ENCODE measurements around the gene CATSPERZ.

- TF ChIP-seq POLR2AphosphoS5 (IDR thresholded peaks at IDR 0.05) (no peak), REST (IDR thresholded peaks at IDR 0.05; ENCODE audit: borderline replicate concordance) (no peak), CTCF (IDR thresholded peaks at IDR 0.05; ENCODE audit: poor library complexity, severe bottlenecking) (no peak), TAF1 (IDR thresholded peaks at IDR 0.05; ENCODE audit: low read depth) (no peak)
Observed at GRCh38 chr11:64352099-64352994, 52.2 kb downstream of the CATSPERZ start.

All from neural cell (in vitro differentiated cells).